HG03432 (cell line): Measurements from ENCODE around the gene MT1M.
"Not testable (repeated sequence)": the region's sequence is repeated elsewhere in the genome, so short reads cannot be mapped to it uniquely, and the experiment has no call there.

Source experiments
- ATAC-seq: cut with Tn5 transposase; IDR thresholded peaks from one replicate; pipeline ENCODE4 v1.9.1; 2021; ENCODE audit warnings: mild to moderate bottlenecking, moderate library complexity; ENCODE audit not compliant: unreplicated experiment

The MT1M gene

GRCh38 chr16:56671691-56672090 is 39.2 kb downstream of the MT1M start:
- not testable (repeated sequence) for ATAC-seq

DNA sequence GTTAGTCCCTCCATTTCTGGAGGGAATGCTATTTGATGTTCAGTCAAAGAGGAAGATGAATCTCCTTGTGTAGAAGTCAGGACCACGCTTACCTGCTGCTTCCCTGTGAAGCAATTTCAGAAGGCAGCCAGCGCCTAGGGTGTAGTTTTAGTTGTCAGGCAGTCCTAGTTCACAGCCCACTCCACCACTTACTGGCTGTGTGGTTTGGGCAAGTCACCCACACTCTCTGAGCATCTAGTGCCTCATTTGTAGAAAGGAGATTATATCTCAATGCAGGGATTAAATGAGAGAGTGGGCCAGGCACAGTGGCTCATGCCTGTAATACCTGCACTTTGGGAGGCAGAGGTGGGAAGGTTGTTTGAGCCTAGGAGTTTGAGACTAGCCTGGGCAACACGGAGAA is 39.7 kb downstream of the MT1M start:
- not testable (repeated sequence) for ATAC-seq

GRCh38 chr16:56672761-56673536 is 40.5 kb downstream of the MT1M start:
- ATAC-seq = no peak

DNA sequence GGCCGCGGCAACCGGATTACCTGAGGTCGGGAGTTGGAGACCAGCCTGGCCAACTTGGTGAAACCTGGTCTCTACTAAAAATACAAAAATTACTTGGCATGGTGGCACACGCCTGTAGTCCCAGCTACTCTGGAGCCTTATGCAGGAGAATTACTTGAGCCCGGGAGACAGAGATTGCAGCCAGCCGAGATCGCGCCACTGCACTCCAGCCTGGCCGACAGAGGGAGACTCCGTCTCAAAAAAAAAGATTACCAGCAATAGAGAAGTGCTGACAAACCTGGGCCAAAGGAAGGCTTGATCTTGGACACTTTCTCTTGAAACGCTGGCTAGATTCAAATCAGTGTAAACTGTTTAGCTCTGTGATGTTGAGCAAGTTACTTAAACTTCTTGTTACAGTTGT is 41.5 kb downstream of the MT1M start:
- no peak for ATAC-seq

DNA sequence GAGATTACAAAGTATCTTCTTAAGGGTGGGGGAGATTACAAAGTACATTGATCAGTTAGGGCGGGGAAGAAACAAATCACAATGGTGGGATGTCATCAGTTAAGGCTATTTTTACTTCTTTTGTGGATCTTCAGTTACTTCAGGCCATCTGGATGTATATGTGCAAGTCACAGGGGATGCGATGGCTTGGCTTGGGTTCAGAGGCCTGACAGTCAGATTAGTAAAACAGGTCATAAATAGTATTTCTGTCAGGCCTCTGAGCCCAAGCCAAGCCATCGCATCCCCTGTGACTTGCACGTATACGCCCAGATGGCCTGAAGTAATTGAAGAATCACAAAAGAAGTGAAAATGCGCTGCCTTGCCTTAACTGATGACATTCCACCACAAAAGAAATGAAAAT is 42.1 kb downstream of the MT1M start:
- not testable (repeated sequence) for ATAC-seq

- ATAC-seq = no peak
These were observed 43.3 kb downstream of the MT1M start for GRCh38 chr16:56675685-56676210.

- ATAC-seq = no peak
These were observed 45.0 kb downstream of the MT1M start for GRCh38 chr16:56677474-56677873.

- no peak for ATAC-seq
These were observed 46.7 kb downstream of the MT1M start for GRCh38 chr16:56679078-56679730.

DNA sequence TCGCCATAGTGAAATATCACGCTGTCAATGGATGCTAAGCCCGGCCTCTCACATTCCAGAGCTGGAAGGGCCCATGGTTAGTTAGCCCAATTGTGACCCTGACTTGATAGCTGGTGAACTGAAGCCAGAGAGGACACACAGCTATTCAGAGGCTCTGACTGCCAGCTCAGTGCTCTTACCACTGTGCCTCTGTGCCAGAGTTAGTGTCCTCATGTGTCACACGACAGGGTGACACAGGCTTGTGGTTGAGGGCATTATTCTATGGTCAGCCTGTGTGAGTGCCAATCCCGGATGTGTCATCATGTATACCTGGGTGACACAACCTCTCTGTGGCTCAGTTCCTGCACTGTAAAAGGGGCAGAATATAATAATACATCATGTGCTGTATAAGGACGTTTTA is 47.4 kb downstream of the MT1M start:
- ATAC-seq = no peak

- peak; percentile 100 for ATAC-seq
These were observed 49.7 kb downstream of the MT1M start, which contains the start of gene MT1X for GRCh38 chr16:56681939-56682702. Gene MT1X, plus strand, starts transcription at chr16:56682470. Its CDS starts 71 bp downstream, at chr16:56682541.

- no peak for ATAC-seq
These were observed 50.4 kb downstream of the MT1M start for GRCh38 chr16:56682703-56683397.
